Heart right ventricle (tissue), 16 donors: Measurements from ENCODE around the gene GTF2E1. TPM values are rescaled to one million over a fixed set of nuclear protein-coding genes. Genes with fewer than 3 reads are reported as not detected.

Source experiments
- ATAC-seq, 8 donors: fragments of 200-7000 bp; cut with Tn5 transposase; one replicate each; pipeline ENCODE4 v1.9.1; 2020; ENCODE audit warnings: mild to moderate bottlenecking in 8 of 8, moderate library complexity in 8 of 8, moderate number of reproducible peaks in 1 of 8
- DNase-seq, 2 donors: peaks; one replicate each; pipeline ENCODE4 v3.0.0-alpha.2; 2020
- H3K27ac ChIP-seq, 10 donors: fragments of 200-600 bp; sonication (generic) in 2 of 10; one replicate each; pipeline versions ENCODE4 v1.5.0 to v1.8.0; 2020 to 2022; ENCODE audit warnings: mild to moderate bottlenecking in 3 of 10
- H3K27me3 ChIP-seq, 7 donors: fragments of 200-600 bp; one replicate each; pipeline ENCODE4 v1.8.0; 2021 to 2022; ENCODE audit warnings: mild to moderate bottlenecking in 2 of 7
- H3K36me3 ChIP-seq, 9 donors: fragments of 200-600 bp; sonication (generic) in 1 of 9; one replicate each; pipeline versions ENCODE4 v1.5.0 to v1.8.0; 2020 to 2022; ENCODE audit warnings: mild to moderate bottlenecking in 2 of 9
- H3K4me1 ChIP-seq, 9 donors: fragments of 200-600 bp; sonication (generic) in 1 of 9; one replicate each; pipeline versions ENCODE4 v1.5.0 to v1.8.0; 2020 to 2022; ENCODE audit warnings: mild to moderate bottlenecking in 4 of 9
- H3K4me3 ChIP-seq, 10 donors: fragments of 200-600 bp; sonication (generic) in 2 of 10; one replicate each; pipeline versions ENCODE4 v1.5.0 to v1.8.0; 2020 to 2022; ENCODE audit warnings: mild to moderate bottlenecking in 7 of 10, moderate library complexity in 2 of 10
- H3K9me3 ChIP-seq, 11 donors: fragments of 200-600 bp in 10 of 11; sonication (generic) in 2 of 11; one replicate each; pipeline versions ENCODE4 v1.5.0 to v1.8.0; 2013 to 2022; ENCODE audit warnings: mild to moderate bottlenecking in 2 of 11, control low read depth in 1 of 11, moderate library complexity in 1 of 11
- WGBS, 2 donors: extraction: QIAGEN DNeasy Blood & Tissue Kit; methylation state at CpG; one replicate each; pipeline ENCODE4 v1.1.7; 2013; ENCODE audit warnings: inconsistent platforms in 1 of 2; 5-methylcytosine and 5-hydroxymethylcytosine counted together
- intact Hi-C, 10 donors: fragments of 100-400 bp; cut with DNase I; formaldehyde crosslinking; loops; one replicate each; pipeline versions ENCODE4 v1.11.1 to v1.14.2; 2022
- polyA plus RNA-seq, 2 donors: library from polyadenylated mRNA; stranded (reverse); fragments of 200-250 nt; gene quantifications; one replicate each; pipeline ENCODE4 v1.2.3, GENCODE V29; 2013
- total RNA-seq, 10 donors: library from RNA; stranded (reverse); fragmentation: NEBNext Ultra II Directional in 3 of 10; extraction: Animal tissue kit (Norgen Biotek cat#: 25700) in 3 of 10; gene quantifications; one replicate each; pipeline versions ENCODE4 v1.2.1 to v1.2.4, GENCODE V29; 2021 to 2023
- TF ChIP-seq, protein P1 (sequence below), 9 donors: fragments of 200-600 bp; sonication (generic) in 2 of 9; IDR thresholded peaks; one replicate each; pipeline versions ENCODE4 v1.5.0 to v1.8.0; 2021 to 2022; ENCODE audit warnings: antibody characterized with exemption in 9 of 9, mild to moderate bottlenecking in 5 of 9, moderate library complexity in 1 of 9
- donor health status: Arrhythmogenic right ventricular cardiomyopathy.
- donor health status: ischemic (EF 13 %, LVEDD 7.1; RV severe dilation, severe dysfunction).
- donor health status: healthy with polysubstance abuse.
- donor health status: DM: no; HTN: yes; CAD: no.
- donor health status: DM: no; HTN: no; CAD: no.
- donor health status: ischemic (EF 25% LVEDD 6.9; RV normal size, moderate dysfunction).
- donor health status: ischemic (EF 25% LVEDD 5.7; RV mildly dilated, moderate dysfunction).
- donor health status: healthy.
- donor health status: DM: yes; HTN: yes; CAD: no.
- donor health status: Ischemic cardiomyopathy.
- donor health status: ischemic (EF 35%, LVEDD 5.7; RV mildly dilated, moderate dysfunction).
- donor health status: nonischemic (EF 11% LVEDD 7.7; RV severe dilation, severe dysfunction).
- donor health status: DM: yes; HTN: yes; CAD: no.
- donor health status: PGD.
- donor health status: ischemic (EF 29% LVEDD 5.4; RV normal size, mild dysfunction).
- donor health status: nonischemic (EF 23%, LVEDD 6.1; RV moderate dilation, normal function).

The GTF2E1 gene
- total and polyA plus RNA-seq, 12 donors, result 3.7 to 16.2 (median 11.3) TPM

DNA sequence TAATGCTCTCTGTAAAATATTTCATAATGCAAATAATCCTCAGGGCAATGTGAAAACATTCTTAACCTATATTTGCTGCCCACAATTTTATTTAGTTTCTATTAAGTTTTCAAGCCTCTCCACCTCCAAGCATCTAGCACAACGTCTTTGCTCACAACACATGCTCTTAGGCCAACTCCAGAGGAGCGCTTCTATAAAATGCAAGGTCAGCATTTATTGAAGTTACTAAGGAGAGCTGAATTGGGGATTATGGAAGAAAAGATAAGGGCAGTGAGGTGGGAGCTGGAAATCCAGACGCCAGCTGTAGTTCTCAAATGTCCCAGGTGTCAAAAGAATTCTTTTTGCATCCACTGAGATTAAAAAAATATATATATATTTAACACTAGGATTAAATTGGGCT is 1.2 kb upstream of the GTF2E1 start:
- peaks cover 0 to 9% (median 0%) of the 10 kb centered on the region in 11 donors for H3K9me3 ChIP-seq
- ATAC-seq (no peak), DNase-seq (no peak)
- no peaks in the 10 kb centered on the region for H3K27me3 ChIP-seq
- H3K4me3 ChIP-seq, result peak overlapping the region in 9 of 10 donors; percentile 64 to 95 (median 86)
- peaks cover 0 to 20% (median 6%) of the 10 kb centered on the region in 9 donors for H3K36me3 ChIP-seq
- H3K27ac ChIP-seq, result peak overlapping the region in 1 of 10 donors; percentile 97
- TF ChIP-seq, protein P1, sequence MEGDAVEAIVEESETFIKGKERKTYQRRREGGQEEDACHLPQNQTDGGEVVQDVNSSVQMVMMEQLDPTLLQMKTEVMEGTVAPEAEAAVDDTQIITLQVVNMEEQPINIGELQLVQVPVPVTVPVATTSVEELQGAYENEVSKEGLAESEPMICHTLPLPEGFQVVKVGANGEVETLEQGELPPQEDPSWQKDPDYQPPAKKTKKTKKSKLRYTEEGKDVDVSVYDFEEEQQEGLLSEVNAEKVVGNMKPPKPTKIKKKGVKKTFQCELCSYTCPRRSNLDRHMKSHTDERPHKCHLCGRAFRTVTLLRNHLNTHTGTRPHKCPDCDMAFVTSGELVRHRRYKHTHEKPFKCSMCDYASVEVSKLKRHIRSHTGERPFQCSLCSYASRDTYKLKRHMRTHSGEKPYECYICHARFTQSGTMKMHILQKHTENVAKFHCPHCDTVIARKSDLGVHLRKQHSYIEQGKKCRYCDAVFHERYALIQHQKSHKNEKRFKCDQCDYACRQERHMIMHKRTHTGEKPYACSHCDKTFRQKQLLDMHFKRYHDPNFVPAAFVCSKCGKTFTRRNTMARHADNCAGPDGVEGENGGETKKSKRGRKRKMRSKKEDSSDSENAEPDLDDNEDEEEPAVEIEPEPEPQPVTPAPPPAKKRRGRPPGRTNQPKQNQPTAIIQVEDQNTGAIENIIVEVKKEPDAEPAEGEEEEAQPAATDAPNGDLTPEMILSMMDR (IDR thresholded peaks at IDR 0.05), result no peak
- intact Hi-C loops, result loop anchor here in 5 of 10 donors (5.0 kb wide), 4 partner anchors 124 to 324 kb away; partner anchors contain the start of gene NDUFB4 (in 4 of the 5)
- H3K4me1 ChIP-seq, result peaks cover 4 to 32% (median 21%) of the 10 kb centered on the region in 9 donors
- WGBS, 2 donors, result 74 to 81% methylated on average over 3 of the region's 3 CpGs

DNA sequence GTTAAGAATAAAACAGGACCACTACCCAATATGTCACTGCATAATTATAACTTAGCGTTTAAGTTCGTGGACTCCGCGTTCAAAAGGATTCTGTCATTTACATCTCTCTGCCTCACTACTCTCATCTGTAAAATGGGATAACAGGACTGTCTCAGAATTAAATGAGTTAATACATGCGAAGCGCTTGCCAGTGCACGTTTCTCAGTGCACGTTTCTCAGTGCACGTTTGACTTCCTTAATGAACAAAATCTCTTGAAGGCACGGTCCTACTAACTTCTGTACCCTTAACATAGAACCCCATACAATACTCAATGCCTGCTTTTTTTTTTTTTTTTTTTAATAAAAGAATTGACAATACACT is 727 bp upstream of the GTF2E1 start:
- peaks cover 4 to 32% (median 21%) of the 10 kb centered on the region in 9 donors for H3K4me1 ChIP-seq
- peaks cover 0 to 7% (median 0%) of the 10 kb centered on the region in 11 donors for H3K9me3 ChIP-seq
- H3K27ac ChIP-seq, result peak overlapping the region in 9 of 10 donors; percentile 91 to 99 (median 96)
- intact Hi-C loops, result loop anchor here in 6 of 10 donors (1.0 to 5.0 kb wide), 5 partner anchors 125 to 325 kb away; partner anchors contain the start of gene NDUFB4 (in 5 of the 6)
- ATAC-seq, result peak in 2 of 8 donors; percentile 0 to 1
- peaks cover 0 to 20% (median 6%) of the 10 kb centered on the region in 9 donors for H3K36me3 ChIP-seq
- DNase-seq, result no peak
- TF ChIP-seq, protein P1 (IDR thresholded peaks at IDR 0.05), result no peak
- peak overlapping the region; percentile 64 to 95 (median 84) for H3K4me3 ChIP-seq
- no peaks in the 10 kb centered on the region for H3K27me3 ChIP-seq
- WGBS, 2 donors, result 5 to 10% methylated on average over 10 of the region's 10 CpGs

DNA sequence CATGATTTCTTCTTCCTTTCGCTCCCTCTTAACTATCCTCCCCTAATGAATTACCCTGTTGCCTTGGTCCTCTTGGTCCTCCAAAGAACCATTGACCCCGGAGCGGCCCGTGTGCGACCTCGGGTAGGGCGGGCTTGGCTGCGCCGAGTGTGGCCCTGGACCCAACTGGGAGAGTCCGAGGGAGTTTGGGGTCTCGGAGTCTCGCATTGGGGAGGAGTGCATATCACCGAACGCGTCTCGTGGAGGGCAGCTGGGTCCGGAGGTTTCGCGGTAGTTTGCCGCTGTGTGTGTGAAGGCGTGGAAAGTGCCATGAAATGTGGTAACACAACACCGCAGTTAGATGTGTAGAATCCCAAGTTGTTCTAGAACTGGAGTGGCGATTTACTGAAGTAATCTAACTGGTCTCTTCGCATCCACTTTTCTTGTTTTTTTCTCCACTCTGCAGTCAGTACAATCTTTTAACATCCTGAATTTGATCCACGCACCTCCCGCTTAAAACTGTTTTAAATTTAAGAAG is 363 bp downstream of the GTF2E1 start:
- Histone ChIP-seq H3K27me3 (no peaks in the 10 kb centered on the region), H3K27ac (peak overlapping the region; percentile 3 to 99 (median 92)), H3K9me3 (peaks cover 0 to 4% (median 0%) of the 10 kb centered on the region in 11 donors), H3K4me3 (peak overlapping the region; percentile 23 to 95 (median 84)), H3K4me1 (peaks cover 4 to 32% (median 21%) of the 10 kb centered on the region in 9 donors), H3K36me3 (peaks cover 0 to 11% (median under 1%) of the 10 kb centered on the region in 9 donors)
- WGBS, 2 donors, result 0 to 1% methylated on average over 26 of the region's 26 CpGs
- DNase-seq, result peak in 1 of 2 donors; percentile 23
- TF ChIP-seq, protein P1 (IDR thresholded peaks at IDR 0.05), result no peak
- peak; percentile 5 to 57 (median 26) for ATAC-seq
- intact Hi-C loops, result loop anchor here in 6 of 10 donors (1.0 to 5.0 kb wide), 5 partner anchors 126 to 326 kb away; partner anchors contain the start of gene NDUFB4 (in 5 of the 6)

DNA sequence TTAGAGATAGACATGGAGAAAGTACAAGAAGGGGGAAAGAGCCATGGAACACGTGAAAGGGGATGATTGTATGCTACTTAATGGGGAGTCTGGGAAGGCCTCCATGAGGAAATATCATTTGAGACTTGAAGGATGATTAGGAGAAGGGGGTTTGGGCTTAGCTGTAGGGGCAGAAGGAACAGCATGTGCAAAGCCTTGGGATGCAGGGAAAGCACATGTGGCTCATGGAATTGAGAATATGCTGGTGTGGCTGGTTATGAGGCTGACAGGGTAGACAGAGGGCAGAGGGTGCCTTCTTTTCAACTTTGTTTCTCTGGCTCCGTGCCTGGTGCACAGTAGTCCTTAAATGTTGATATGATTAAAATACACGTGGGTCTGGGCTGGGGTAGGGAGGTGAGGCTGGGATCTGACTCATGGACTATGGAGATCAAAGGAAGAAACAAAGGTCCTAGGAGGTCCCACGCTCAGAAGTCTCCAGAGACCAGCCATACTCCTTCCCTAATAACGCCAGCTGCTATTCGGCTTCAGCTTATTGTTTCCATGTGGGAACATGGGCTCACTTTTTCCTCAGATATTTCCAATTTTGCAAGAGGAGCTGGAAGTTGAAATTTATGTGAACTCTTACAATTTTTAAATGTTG is 1.1 kb downstream of the GTF2E1 start:
- TF ChIP-seq, protein P1 (IDR thresholded peaks at IDR 0.05), result no peak
- Histone ChIP-seq H3K36me3 (peaks cover 0 to 3% (median 0%) of the 10 kb centered on the region in 9 donors), H3K9me3 (peaks cover 0 to 4% (median 0%) of the 10 kb centered on the region in 11 donors), H3K27me3 (no peaks in the 10 kb centered on the region), H3K4me1 (peaks cover 4 to 32% (median 21%) of the 10 kb centered on the region in 9 donors), H3K4me3 (peak overlapping the region in 9 of 10 donors; percentile 64 to 95 (median 86)), H3K27ac (peak overlapping the region in 4 of 10 donors; percentile 91 to 99 (median 97))
- intact Hi-C loops, result loop anchor here in 5 of 10 donors (5.0 kb wide), 4 partner anchors 126 to 326 kb away; partner anchors contain the start of gene NDUFB4 (in 4 of the 5)
- ATAC-seq (no peak), DNase-seq (no peak)
- WGBS, 2 donors, result 44 to 47% methylated on average over 6 of the region's 6 CpGs
